Measurements from ENCODE around the gene P4HA3.

Gene P4HA3

DNA sequence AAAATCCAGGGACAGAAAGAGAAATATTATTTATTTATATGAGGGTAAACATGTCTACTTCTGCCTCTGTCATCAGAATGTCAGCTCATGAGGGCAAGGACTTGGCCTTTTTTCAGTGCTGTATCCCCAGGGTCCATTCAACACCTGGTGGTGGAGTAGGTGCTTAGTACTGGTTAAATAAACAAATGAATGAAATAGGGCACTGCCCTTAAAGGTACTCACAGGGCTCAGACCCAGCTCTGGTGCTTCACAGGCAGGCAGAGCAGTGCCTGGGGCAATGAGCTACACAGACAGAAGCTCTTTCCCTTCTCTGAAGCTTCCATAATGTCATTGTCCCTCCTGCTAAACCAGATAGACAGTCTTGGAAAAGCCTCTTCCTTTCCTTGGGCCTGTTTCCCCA is 30.9 kb downstream of the P4HA3 start:
- no peaks in the 10 kb centered on the region for H3K27me3 ChIP-seq (ENCODE audit: control insufficient read depth, insufficient read depth, low read length)
- H3K4me1 ChIP-seq (ENCODE audit: control insufficient read depth, insufficient read depth, low read length) = peaks cover 8% of the 10 kb centered on the region
- no peaks in the 10 kb centered on the region for H3K36me3 ChIP-seq (ENCODE audit: control insufficient read depth, insufficient read depth, low read length)
- no peaks in the 10 kb centered on the region for H3K9me3 ChIP-seq (ENCODE audit: control insufficient read depth, low read length)
- H3K9ac ChIP-seq (ENCODE audit: low read length) = no peak overlapping the region
- no peak overlapping the region for H3K4me3 ChIP-seq (ENCODE audit: low read length)

DNA sequence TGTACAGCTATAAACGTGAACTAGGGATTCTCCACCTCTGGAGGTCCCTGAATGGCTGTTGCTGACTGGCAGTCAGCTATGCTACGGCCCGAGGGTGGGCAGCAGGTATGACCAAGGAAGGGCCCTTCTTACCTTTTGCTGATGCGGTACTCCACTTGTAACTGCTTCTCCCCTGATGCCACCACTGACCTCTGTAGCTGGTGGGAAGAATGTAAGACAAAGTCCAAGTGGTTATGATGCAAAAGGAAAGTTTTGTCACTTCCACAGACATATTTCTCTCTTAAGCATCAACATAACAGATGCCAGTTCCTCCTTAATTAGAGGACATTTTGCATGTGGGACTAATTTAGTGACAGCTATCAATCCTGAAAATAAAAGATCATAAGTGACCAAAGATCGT is 32.2 kb downstream of the P4HA3 start:
- H3K4me3 ChIP-seq (ENCODE audit: low read length) = no peak overlapping the region
- no peaks in the 10 kb centered on the region for H3K27me3 ChIP-seq (ENCODE audit: control insufficient read depth, insufficient read depth, low read length)
- H3K4me1 ChIP-seq (ENCODE audit: control insufficient read depth, insufficient read depth, low read length) = peaks cover 8% of the 10 kb centered on the region

DNA sequence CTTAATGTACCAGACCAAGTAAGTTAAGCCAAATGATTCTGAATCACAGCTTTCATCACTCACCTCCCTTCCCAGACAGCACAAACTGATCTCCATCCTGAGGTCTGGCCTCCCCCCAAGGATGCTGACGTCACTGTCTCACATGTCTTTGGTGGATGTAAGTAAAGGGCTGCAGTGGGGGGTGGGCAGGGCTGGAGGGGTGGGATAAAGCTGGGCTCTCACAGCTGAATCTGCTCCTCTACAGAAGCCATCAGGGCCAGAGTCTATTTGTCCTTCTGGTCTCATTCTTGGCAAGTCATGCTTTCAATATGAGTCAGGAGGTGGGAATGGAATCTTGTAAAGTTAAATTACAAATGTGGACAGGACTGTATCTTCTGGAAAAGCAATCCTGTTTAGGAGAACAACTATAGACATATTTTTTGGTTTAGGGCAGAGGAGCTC is 32.7 kb downstream of the P4HA3 start:
- Histone ChIP-seq H3K9ac (ENCODE audit: low read length) (no peak overlapping the region), H3K4me3 (ENCODE audit: low read length) (no peak overlapping the region), H3K27me3 (ENCODE audit: control insufficient read depth, insufficient read depth, low read length) (no peaks in the 10 kb centered on the region), H3K4me1 (ENCODE audit: control insufficient read depth, insufficient read depth, low read length) (peaks cover 7% of the 10 kb centered on the region), H3K9me3 (ENCODE audit: control insufficient read depth, low read length) (no peaks in the 10 kb centered on the region), H3K36me3 (ENCODE audit: control insufficient read depth, insufficient read depth, low read length) (no peaks in the 10 kb centered on the region)

More for the DNA sequence above, 32.2 kb downstream of the P4HA3 start:
- Histone ChIP-seq H3K9me3 (ENCODE audit: control insufficient read depth, low read length) (no peaks in the 10 kb centered on the region), H3K9ac (ENCODE audit: low read length) (no peak overlapping the region), H3K36me3 (ENCODE audit: control insufficient read depth, insufficient read depth, low read length) (no peaks in the 10 kb centered on the region)

DNA sequence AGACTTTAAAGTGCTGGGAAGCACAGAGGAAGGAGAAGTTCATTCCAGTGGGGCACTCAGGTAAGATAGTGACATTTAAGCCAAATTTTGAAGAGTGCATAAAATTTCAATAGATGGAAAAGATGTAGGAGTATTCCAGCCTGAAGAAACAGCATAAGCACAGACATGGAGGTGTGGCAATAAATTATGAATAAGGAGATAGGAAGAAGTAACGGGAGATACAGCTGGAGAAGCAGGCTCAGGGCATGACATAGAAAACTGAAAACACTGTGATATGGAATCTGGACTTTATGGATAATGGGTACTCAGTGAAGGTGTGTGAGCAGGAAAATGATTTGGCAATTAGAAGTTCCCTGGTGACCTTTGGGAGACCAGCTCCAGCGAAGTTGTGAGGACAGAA is 33.3 kb downstream of the P4HA3 start:
- Histone ChIP-seq H3K9me3 (ENCODE audit: control insufficient read depth, low read length) (no peaks in the 10 kb centered on the region), H3K9ac (ENCODE audit: low read length) (no peak overlapping the region), H3K4me1 (ENCODE audit: control insufficient read depth, insufficient read depth, low read length) (peaks cover under 1% of the 10 kb centered on the region), H3K4me3 (ENCODE audit: low read length) (no peak overlapping the region), H3K27me3 (ENCODE audit: control insufficient read depth, insufficient read depth, low read length) (no peaks in the 10 kb centered on the region), H3K36me3 (ENCODE audit: control insufficient read depth, insufficient read depth, low read length) (no peaks in the 10 kb centered on the region)

DNA sequence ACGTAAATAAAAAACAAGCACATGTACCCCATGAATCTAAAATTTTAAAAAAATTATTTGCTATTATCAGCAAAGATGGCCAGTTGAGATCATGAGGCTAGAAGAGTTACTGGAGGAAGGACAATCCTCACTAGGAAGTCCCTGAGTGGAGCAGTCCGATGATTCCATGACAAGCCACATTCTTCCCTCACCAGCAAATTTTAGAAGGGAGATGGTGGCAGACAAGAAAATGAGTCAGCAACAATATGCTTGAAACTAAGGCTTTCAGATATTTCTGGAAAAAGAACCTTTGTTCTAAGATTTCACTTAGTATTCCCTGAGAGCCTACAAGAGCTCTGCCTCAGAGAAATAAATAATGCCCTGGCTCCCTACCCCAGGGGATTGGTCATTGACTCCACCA is 34.9 kb downstream of the P4HA3 start:
- peaks cover 3% of the 10 kb centered on the region for H3K27me3 ChIP-seq (ENCODE audit: control insufficient read depth, insufficient read depth, low read length)
- no peaks in the 10 kb centered on the region for H3K36me3 ChIP-seq (ENCODE audit: control insufficient read depth, insufficient read depth, low read length)
- H3K4me1 ChIP-seq (ENCODE audit: control insufficient read depth, insufficient read depth, low read length) = no peaks in the 10 kb centered on the region
- no peaks in the 10 kb centered on the region for H3K9me3 ChIP-seq (ENCODE audit: control insufficient read depth, low read length)
- H3K9ac ChIP-seq (ENCODE audit: low read length) = no peak overlapping the region
- H3K4me3 ChIP-seq (ENCODE audit: low read length) = no peak overlapping the region

DNA sequence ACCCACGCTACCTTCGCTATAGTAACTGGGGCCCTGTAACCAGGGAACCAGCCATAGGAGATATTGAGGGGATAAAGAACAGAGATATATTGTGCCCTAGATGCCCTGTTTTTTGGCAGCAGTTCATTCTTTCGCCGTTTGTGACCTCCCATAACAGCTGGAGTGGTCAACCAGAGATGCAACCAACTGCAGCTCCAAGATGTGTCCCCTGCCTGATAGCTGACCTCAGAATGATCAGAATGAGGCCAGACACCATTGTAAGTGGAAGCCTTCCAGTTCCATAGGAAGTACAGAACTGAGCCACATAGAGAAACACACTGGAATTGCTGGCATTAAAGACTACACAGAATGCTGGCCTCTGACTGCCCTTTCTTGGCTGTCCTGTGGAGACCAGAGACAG is 39.2 kb downstream of the P4HA3 start:
- Histone ChIP-seq H3K27me3 (ENCODE audit: control insufficient read depth, insufficient read depth, low read length) (peaks cover 3% of the 10 kb centered on the region), H3K4me3 (ENCODE audit: low read length) (no peak overlapping the region), H3K9ac (ENCODE audit: low read length) (no peak overlapping the region), H3K9me3 (ENCODE audit: control insufficient read depth, low read length) (no peaks in the 10 kb centered on the region), H3K36me3 (ENCODE audit: control insufficient read depth, insufficient read depth, low read length) (no peaks in the 10 kb centered on the region), H3K4me1 (ENCODE audit: control insufficient read depth, insufficient read depth, low read length) (no peaks in the 10 kb centered on the region)

DNA sequence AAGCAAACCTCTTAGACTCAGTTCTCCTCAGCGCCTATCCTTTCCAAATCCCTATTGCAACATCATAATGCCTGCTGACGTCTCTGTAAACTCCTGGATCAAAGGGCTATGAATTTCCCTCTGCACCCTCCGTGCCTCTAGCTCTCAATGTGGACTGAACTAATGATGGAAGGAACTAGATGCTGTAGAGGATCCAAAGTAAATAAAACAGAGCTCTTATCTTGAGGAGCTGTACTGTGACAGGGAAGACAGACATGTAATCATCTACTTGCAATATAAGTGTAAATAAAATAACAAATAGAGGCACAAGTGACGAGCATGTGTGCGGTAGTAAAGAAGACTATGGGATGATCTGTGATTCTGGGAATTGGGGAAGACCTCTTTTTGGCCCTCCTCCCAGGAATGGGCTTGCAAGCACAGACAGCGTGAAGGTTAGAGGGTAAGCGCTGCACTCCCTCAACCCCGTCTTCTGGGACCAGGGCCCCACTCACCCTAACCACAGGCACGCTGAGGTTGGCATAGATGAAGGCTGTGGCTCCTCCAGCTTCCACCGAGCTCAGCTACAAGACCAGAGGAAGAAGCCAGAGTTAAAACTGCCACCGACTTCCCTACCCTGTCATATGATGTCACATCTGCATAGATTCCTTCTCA is 42.2 kb downstream of the P4HA3 start:
- no peak overlapping the region for H3K4me3 ChIP-seq (ENCODE audit: low read length)

DNA sequence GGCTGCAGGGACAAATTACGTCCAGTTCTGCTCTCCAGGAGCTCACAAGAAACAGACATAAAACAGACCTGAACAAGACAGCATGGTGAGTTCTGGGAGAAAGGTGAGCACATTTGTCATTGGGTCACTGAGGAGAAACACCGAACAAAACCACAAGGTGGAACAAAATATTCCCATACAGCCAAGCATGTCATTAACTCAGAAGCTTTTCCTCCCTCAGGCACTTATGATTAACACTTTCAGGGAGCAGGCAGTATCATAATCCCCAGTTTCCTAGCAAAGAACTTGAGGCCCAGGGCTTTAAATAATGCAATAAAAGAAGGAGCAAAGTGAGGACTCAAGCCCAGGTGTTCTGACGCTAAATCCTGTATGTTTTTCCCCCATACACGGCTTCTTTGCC is 43.0 kb downstream of the P4HA3 start:
- H3K9ac ChIP-seq (ENCODE audit: low read length) = no peak overlapping the region
- no peaks in the 10 kb centered on the region for H3K9me3 ChIP-seq (ENCODE audit: control insufficient read depth, low read length)
- no peaks in the 10 kb centered on the region for H3K4me1 ChIP-seq (ENCODE audit: control insufficient read depth, insufficient read depth, low read length)
- H3K4me3 ChIP-seq (ENCODE audit: low read length) = no peak overlapping the region
- H3K27me3 ChIP-seq (ENCODE audit: control insufficient read depth, insufficient read depth, low read length) = peaks cover 3% of the 10 kb centered on the region
- H3K36me3 ChIP-seq (ENCODE audit: control insufficient read depth, insufficient read depth, low read length) = no peaks in the 10 kb centered on the region

More for the DNA sequence above, 42.2 kb downstream of the P4HA3 start:
- no peak overlapping the region for H3K9ac ChIP-seq (ENCODE audit: low read length)
- no peaks in the 10 kb centered on the region for H3K4me1 ChIP-seq (ENCODE audit: control insufficient read depth, insufficient read depth, low read length)
- H3K9me3 ChIP-seq (ENCODE audit: control insufficient read depth, low read length) = no peaks in the 10 kb centered on the region
- H3K36me3 ChIP-seq (ENCODE audit: control insufficient read depth, insufficient read depth, low read length) = no peaks in the 10 kb centered on the region
- H3K27me3 ChIP-seq (ENCODE audit: control insufficient read depth, insufficient read depth, low read length) = peaks cover 3% of the 10 kb centered on the region

DNA sequence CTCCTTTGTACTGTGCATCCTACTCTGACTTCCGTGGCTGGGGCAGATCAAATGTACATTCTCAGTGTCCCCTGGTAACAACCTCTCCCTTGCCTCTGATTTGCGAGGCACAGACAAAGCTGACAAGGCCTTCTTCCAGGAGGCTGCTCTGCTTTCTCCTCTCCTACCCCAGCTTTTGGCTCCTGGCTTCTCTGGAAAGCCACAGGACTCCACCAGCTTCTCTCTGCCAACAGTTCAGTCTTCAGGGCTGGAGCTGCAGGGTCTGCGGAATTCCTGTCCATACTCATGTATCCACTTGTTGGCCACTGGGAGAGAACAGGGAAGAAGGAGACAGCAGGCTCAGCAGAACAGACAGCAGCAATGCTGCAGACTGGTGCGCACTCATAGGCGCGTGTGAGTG is 44.4 kb downstream of the P4HA3 start:
- H3K4me3 ChIP-seq (ENCODE audit: low read length) = no peak overlapping the region
- no peaks in the 10 kb centered on the region for H3K9me3 ChIP-seq (ENCODE audit: control insufficient read depth, low read length)
- H3K9ac ChIP-seq (ENCODE audit: low read length) = no peak overlapping the region
- H3K36me3 ChIP-seq (ENCODE audit: control insufficient read depth, insufficient read depth, low read length) = no peaks in the 10 kb centered on the region
- H3K4me1 ChIP-seq (ENCODE audit: control insufficient read depth, insufficient read depth, low read length) = no peaks in the 10 kb centered on the region
- H3K27me3 ChIP-seq (ENCODE audit: control insufficient read depth, insufficient read depth, low read length) = peaks cover 7% of the 10 kb centered on the region

DNA sequence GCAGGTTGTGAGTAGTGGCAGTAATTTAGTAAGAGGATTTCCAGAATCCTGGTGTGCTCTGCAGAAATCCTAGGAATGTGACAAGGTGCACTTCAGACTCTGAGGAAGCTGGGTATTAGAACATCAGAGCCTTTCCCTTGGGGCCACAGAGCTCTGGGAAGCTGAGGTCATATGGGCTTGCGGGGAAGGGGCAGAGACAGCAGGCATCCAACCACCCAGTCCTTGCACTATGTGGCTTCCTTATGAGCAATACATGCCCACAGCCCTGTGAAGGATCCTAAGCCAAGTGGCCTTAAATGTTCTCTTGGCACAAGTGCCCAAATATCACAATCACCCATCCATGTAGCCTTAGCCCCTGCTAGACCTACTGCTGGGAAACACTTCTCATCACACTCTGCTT is 46.2 kb downstream of the P4HA3 start:
- H3K4me3 ChIP-seq (ENCODE audit: low read length) = no peak overlapping the region

DNA sequence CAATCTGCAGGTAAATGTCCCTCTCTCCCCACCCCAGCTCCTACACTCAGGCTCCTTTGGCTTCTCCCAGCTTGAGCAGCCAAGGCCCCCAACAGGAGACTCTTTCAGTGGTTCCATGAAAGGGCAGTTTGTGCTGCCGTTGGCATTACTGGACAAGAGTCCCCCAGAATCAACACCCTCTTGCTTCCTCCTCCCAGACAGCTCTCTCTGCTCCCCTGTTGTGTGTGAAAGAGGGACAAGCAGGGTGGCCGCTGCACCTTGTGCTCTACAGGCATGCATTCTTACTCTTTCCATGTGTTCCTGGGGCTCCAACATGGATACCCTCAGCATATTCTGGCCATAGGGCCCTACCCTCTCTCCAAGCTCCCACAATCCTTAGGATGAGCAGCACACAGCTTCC is 48.7 kb downstream of the P4HA3 start:
- H3K9ac ChIP-seq (ENCODE audit: low read length) = no peak overlapping the region
- H3K4me3 ChIP-seq (ENCODE audit: low read length) = no peak overlapping the region
- H3K4me1 ChIP-seq (ENCODE audit: control insufficient read depth, insufficient read depth, low read length) = no peaks in the 10 kb centered on the region
- H3K9me3 ChIP-seq (ENCODE audit: control insufficient read depth, low read length) = no peaks in the 10 kb centered on the region
- peaks cover 10% of the 10 kb centered on the region for H3K27me3 ChIP-seq (ENCODE audit: control insufficient read depth, insufficient read depth, low read length)
- H3K36me3 ChIP-seq (ENCODE audit: control insufficient read depth, insufficient read depth, low read length) = no peaks in the 10 kb centered on the region

More for the DNA sequence above, 46.2 kb downstream of the P4HA3 start:
- Histone ChIP-seq H3K4me1 (ENCODE audit: control insufficient read depth, insufficient read depth, low read length) (no peaks in the 10 kb centered on the region), H3K27me3 (ENCODE audit: control insufficient read depth, insufficient read depth, low read length) (peaks cover 10% of the 10 kb centered on the region), H3K9me3 (ENCODE audit: control insufficient read depth, low read length) (no peaks in the 10 kb centered on the region), H3K9ac (ENCODE audit: low read length) (no peak overlapping the region), H3K36me3 (ENCODE audit: control insufficient read depth, insufficient read depth, low read length) (no peaks in the 10 kb centered on the region)

DNA sequence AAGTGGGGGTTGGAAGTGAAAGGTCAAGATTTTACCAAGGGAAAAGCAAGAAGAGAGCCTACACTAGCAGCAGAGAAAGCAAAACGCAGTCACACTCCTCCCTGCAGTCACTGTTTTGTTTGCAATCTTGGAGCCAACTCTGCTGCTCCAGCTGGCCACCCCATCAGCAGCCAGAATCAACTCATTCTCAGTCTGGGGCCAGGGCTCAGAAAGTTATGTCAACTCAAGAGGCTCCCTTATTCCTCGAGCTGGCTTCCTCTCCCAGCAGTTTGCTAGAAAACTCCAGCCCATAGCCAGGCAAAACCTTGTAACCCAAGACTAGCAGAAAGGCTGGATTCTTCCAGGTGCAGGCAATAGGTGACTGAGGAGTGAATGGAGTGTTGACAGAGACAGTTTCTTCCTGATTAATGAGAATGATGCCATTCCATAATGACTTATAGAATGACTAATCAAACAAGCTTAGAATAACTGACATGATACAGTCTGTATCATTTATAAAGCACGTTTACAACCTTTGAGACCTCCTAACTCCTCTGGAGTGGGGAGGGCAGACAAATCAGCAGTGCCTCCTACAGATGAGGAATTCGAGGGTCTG is 53.4 kb downstream of the P4HA3 start:
- Histone ChIP-seq H3K27me3 (ENCODE audit: control insufficient read depth, insufficient read depth, low read length) (peaks cover 9% of the 10 kb centered on the region), H3K4me3 (ENCODE audit: low read length) (no peak overlapping the region), H3K9ac (ENCODE audit: low read length) (no peak overlapping the region), H3K9me3 (ENCODE audit: control insufficient read depth, low read length) (no peaks in the 10 kb centered on the region), H3K36me3 (ENCODE audit: control insufficient read depth, insufficient read depth, low read length) (no peaks in the 10 kb centered on the region), H3K4me1 (ENCODE audit: control insufficient read depth, insufficient read depth, low read length) (no peaks in the 10 kb centered on the region)

Data from mucosa of stomach (tissue), 1 donor.